GM21737 (cell line): ENCODE data around the gene ICE1.
"Not testable (repeated sequence)": the region's sequence is repeated elsewhere in the genome, so short reads cannot be mapped to it uniquely, and the experiment has no call there.

Source experiments
- ATAC-seq: cut with Tn5 transposase; IDR thresholded peaks from one replicate; pipeline ENCODE4 v1.9.1; 2021; ENCODE audit warnings: mild to moderate bottlenecking, moderate library complexity; ENCODE audit not compliant: unreplicated experiment

The ICE1 gene

GRCh38 chr5:5437227-5438172, 15.0 kb downstream of the ICE1 start:
- peak; percentile 55 for ATAC-seq

- ATAC-seq = no peak
Measured at GRCh38 chr5:5451863-5452262, 29.4 kb downstream of the ICE1 start.

GRCh38 chr5:5453131-5453530, 30.7 kb downstream of the ICE1 start:
- ATAC-seq = no peak

DNA sequence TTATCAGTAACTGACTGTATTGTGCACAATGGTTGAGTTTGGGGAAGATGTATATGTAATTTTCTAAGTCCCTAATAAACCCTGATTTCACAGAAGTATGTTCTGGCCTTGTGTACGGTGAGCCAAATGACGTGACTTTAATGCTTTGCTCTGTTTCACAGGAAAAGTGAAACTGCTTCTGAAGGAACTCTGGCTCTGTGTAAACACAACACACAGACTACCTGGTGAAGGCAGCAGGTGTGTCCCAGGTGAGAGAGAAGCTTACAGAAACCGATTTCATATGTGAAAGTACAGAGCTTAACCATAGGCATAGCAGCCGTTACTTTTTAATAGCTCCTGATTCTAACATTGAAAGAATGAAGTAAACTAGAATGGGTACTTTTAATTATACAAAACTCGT, 31.9 kb downstream of the ICE1 start:
- no peak for ATAC-seq

GRCh38 chr5:5456858-5457257, 34.4 kb downstream of the ICE1 start:
- no peak for ATAC-seq

GRCh38 chr5:5460311-5460710, 37.8 kb downstream of the ICE1 start:
- ATAC-seq = no peak

GRCh38 chr5:5461012-5461411, 38.5 kb downstream of the ICE1 start:
- no peak for ATAC-seq

GRCh38 chr5:5464036-5464715, 41.7 kb downstream of the ICE1 start:
- no peak for ATAC-seq

- ATAC-seq = no peak
Measured at GRCh38 chr5:5466227-5466626, 43.8 kb downstream of the ICE1 start.

GRCh38 chr5:5467737-5468136, 45.3 kb downstream of the ICE1 start:
- no peak for ATAC-seq

- ATAC-seq = no peak
Measured at GRCh38 chr5:5470933-5471332, 48.5 kb downstream of the ICE1 start.

DNA sequence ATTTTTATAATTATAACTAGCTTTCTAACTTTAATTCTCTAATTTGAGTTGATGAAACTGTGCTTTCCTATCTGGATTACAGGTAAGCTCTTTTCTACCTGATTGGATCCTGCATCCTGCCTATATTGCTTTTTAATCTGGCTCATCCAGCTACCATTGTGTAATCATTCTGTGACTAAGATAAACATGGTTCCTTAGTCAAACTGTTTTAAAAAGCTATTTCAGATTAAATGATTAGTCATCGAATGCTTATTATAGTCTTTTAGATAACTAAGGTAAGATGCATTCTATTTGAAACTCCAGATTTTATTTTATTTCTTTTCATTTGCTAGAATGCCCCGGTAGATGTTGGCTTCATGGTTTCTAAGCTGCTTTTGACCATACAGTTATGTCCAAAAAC, 50.7 kb downstream of the ICE1 start:
- ATAC-seq = no peak

GRCh38 chr5:5474961-5475360, 52.5 kb downstream of the ICE1 start:
- ATAC-seq = no peak

DNA sequence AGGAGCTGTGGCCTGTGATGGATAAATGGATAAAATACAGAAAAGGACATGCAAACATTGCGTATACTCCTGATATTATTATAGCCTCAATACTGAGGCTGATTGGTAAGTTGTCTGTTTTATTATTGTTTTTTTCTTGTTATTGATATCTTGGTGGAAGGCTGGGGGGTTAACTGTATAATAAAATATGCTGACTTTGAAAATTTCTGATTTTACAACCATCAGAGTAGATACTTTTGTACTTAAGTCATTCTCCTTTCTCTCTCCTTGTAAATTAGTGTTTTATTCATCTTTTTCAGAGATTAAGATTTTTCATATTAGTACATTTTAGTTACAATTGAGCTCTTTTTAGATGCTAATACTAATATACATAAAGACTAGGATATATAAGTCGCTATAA, 53.5 kb downstream of the ICE1 start:
- no peak for ATAC-seq

DNA sequence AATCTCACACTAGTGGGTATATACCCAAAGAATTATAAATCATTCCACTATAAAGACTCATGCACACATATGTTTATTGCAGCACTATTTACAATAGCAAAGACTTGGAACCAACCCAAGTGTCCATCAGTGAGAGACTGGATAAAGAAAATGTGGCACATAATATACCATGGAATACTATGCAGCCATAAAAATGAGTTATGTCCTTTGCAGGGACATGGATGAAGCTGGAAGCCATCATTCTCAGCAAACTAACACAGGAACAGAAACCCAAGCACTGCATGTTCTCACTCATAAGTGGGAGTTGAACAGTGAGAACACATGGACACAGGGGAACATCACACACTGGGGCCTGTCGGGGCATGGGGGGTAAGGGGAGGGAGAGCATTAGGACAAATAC, 57.1 kb downstream of the ICE1 start:
- not testable (repeated sequence) for ATAC-seq

- no peak for ATAC-seq
Measured at GRCh38 chr5:5480481-5481111, 58.1 kb downstream of the ICE1 start.

DNA sequence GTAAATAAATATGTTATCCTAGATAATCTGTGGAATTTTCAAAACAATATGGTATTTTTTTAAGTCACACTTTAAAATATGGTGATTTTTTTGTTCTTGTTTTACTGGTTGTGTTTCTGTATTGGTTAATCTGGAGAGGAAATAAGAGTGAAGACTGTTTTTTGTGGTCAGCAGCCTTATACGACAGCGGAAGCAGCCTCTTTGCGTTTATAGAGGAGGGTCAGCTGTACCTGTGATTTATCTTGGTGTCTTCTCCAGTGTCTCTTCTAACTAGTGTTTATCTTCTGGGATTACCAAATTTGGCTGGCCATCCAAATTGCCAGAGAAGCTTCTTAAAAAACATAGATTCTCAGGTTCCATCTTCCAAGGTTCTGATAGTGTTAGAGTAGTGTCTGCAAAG, 58.7 kb downstream of the ICE1 start:
- ATAC-seq = no peak

- ATAC-seq = no peak
Measured at GRCh38 chr5:5481633-5482032, 59.2 kb downstream of the ICE1 start.

DNA sequence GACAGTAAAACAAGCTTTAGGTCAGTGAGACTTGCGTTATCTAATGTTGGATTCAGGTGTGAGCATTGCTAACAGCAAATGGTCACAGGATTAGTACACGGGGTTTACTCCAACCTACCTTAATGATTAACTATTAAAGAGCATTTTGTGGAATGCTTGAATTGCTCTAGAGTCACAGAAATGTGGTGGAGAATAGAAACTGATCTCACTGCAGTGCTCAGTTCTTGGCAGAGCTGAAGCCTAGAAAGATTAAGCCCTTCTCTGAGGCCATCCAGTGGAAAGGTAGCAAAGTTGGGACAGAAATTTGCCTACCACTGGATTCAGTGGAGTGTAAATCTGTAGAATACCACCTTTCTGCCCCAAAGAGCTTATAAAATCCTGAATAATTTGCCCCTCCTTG, 60.9 kb downstream of the ICE1 start:
- no peak for ATAC-seq

DNA sequence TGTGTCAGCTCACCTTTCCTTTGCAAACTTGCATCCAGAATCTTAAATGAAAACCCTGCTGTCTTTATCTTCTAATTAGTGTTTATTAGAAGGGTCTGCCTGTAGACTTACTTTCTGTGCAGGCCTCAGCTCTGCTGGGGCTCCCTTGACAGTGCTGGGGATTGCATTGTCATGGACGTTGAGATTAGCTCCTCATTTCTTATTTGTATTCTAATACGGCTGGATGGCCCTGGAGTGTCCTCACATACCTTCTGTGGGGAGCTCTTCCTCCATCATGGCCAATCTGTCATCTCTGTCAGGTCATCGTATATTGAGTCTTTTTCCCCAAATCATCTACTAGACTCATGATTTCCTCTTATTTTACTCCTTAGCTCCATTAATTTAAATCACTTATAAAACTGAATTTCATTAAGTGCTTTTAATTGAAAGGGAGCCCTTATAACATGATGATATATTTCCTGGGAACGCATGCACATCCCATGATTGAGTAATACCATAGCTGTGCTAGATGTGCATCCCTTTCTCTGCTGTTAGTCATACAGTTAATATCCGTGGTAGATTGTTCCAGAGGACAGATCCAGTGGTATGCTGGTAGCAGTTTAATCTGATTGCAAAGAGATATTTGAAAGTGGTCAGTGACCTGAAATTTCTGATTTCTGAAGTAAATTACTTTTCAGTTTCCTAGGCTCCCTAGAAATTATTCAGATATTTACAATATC, 61.6 kb downstream of the ICE1 start:
- ATAC-seq = no peak

DNA sequence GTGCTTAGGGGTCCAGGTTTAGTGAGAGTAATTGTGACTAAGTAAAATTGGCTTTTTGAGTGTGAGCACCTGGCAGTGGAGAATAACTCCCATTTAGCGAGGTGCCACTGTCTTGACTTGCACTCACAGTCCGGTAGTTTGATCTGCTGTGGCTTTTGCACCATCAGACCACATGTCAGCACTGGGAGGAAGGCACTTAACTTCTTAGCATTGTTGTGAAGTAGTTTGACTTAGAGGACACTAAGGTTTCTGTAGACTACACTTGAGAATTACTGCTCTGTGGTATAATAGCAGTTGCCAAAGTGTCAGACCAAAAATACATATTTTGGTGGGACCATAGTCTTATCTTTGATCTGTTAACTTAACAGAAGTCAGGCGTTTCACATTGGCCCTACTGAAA, 63.6 kb downstream of the ICE1 start:
- no peak for ATAC-seq
